ENCODE measurements around the gene CAPZB. TPM values are rescaled to one million over a fixed set of nuclear protein-coding genes. Genes with fewer than 3 reads are reported as not detected.

The CAPZB gene
- total and polyA plus RNA-seq, 2 of the 4 experiments (the other 2 are of a cell fraction), result 216 to 304 TPM

DNA sequence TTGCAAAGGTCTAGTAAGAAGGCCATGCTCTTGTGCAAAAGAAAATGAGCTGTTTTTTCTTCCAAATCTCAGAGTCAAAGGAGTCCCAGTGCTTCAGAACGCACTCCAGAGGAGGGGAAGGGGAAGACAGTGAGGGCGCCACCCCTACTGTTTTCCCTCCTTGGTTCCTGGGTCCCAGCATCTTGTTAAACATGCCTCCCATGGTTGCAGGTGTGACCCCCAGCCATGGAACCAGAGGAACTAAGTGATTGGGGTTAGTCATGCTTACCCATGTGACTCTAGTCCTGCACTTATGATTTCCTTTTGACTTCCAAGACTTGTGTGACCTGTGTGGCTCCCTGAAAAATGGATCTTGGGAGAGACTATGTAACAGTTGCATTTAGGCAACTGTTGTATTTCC lies 190.7 kb downstream of the CAPZB start:
- H3K4ac ChIP-seq (ENCODE audit: low read depth, low read length), result no peak overlapping the region
- peaks cover 2% of the 10 kb centered on the region for H3K4me1 ChIP-seq (ENCODE audit: control insufficient read depth, insufficient read depth, low read length)
- no peak overlapping the region for H2BK5ac ChIP-seq (ENCODE audit: low read depth, low read length, poor library complexity, severe bottlenecking)
- no peak overlapping the region for H3K18ac ChIP-seq (ENCODE audit: low read depth, low read length)
- no peak overlapping the region for H2BK120ac ChIP-seq (ENCODE audit: low read depth, low read length)
- H2AFZ ChIP-seq (replicated peaks; ENCODE audit: low read length, poor library complexity), result no peak overlapping the region
- DNase-seq (no peak), ATAC-seq (ENCODE audit: low read depth) (no peak)
- no peak overlapping the region for H4K5ac ChIP-seq (ENCODE audit: low read depth, low read length)
- H4K20me1 ChIP-seq (ENCODE audit: insufficient read depth, low read length), result no peaks in the 10 kb centered on the region
- H3K79me1 ChIP-seq (ENCODE audit: low read depth in 1 of 2, low read length in 2 of 2), result no peaks in the 10 kb centered on the region
- no CpG with 5 or more reads among the region's 2 CpGs for WGBS, 2 experiments (ENCODE audit: extremely low coverage in 2 of 2, insufficient read length in 1 of 2)
- TF ChIP-seq SMC3 (IDR thresholded peaks at IDR 0.05; ENCODE audit: low read depth, low read length), result no peak
- no peak for TF ChIP-seq CTCF (conservative IDR thresholded peaks at IDR 0.05; ENCODE audit: low read depth, low read length)
- TF ChIP-seq, protein P1, sequence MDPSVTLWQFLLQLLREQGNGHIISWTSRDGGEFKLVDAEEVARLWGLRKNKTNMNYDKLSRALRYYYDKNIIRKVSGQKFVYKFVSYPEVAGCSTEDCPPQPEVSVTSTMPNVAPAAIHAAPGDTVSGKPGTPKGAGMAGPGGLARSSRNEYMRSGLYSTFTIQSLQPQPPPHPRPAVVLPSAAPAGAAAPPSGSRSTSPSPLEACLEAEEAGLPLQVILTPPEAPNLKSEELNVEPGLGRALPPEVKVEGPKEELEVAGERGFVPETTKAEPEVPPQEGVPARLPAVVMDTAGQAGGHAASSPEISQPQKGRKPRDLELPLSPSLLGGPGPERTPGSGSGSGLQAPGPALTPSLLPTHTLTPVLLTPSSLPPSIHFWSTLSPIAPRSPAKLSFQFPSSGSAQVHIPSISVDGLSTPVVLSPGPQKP (IDR thresholded peaks at IDR 0.05; ENCODE audit: borderline replicate concordance, low read depth, low read length), result no peak
- TF ChIP-seq MAZ (IDR thresholded peaks at IDR 0.05; ENCODE audit: borderline replicate concordance, low read depth, low read length), result no peak
- TF ChIP-seq POLR2A (IDR thresholded peaks at IDR 0.05; ENCODE audit: low read depth, low read length), result no peak
- TF ChIP-seq NFE2L2 (IDR thresholded peaks at IDR 0.05; ENCODE audit: low read depth, low read length), result no peak
- H3K27me3 ChIP-seq (ENCODE audit: control insufficient read depth, insufficient read depth, low read length), result no peaks in the 10 kb centered on the region
- no peaks in the 10 kb centered on the region for H3K9me1 ChIP-seq (ENCODE audit: insufficient read depth, low read length)
- H2BK15ac ChIP-seq (ENCODE audit: low read depth, low read length), result no peak overlapping the region
- H2BK20ac ChIP-seq (ENCODE audit: low read depth, low read length), result no peak overlapping the region
- no peak overlapping the region for H2AK5ac ChIP-seq (ENCODE audit: low read depth, low read length)
- H4K91ac ChIP-seq (ENCODE audit: insufficient read depth, low read depth, low read length), result no peak overlapping the region
- H3K9me3 ChIP-seq (ENCODE audit: control insufficient read depth, insufficient read depth, low read length), result peaks cover 15% of the 10 kb centered on the region
- H3K36me3 ChIP-seq (ENCODE audit: control insufficient read depth, insufficient read depth, low read length), result peaks cover 3% of the 10 kb centered on the region
- H3K4me3 ChIP-seq (ENCODE audit: insufficient read depth, low read depth, low read length), result no peak overlapping the region
- no peak overlapping the region for H3K9ac ChIP-seq (ENCODE audit: low read depth, low read length)
- BruUV-seq (replicated peaks), result no TSS peak
- H3K14ac ChIP-seq (replicated peaks; ENCODE audit: low read depth, low read length), result no peak overlapping the region
- no peak overlapping the region for H3K27ac ChIP-seq (ENCODE audit: insufficient read depth, low read length)
- in situ Hi-C loops (cut with MboI; ENCODE audit: low sequenced_read_pairs) (no loop called here), dilution Hi-C loops (cut with HindIII; ENCODE audit: low sequenced_read_pairs, unreplicated experiment) (no loop called here), intact Hi-C loops (cut with micrococcal nuclease) (no loop called here)
- CTCF ChIA-PET, result no interaction called here
- no peak overlapping the region for H3K23ac ChIP-seq (ENCODE audit: low read depth, low read length)
- POLR2A ChIA-PET (ENCODE audit: unreplicated experiment), result no interaction called here
- no peak overlapping the region for H3K56ac ChIP-seq (ENCODE audit: extremely low read depth, insufficient read depth, low read length)
- H3K4me2 ChIP-seq (ENCODE audit: low read depth, low read length), result no peak overlapping the region
- no peak overlapping the region for H4K8ac ChIP-seq (ENCODE audit: low read depth in 2 of 2, low read length in 2 of 2)
- H2AK9ac ChIP-seq (replicated peaks; ENCODE audit: low read depth, low read length, poor library complexity), result no peak overlapping the region
